Measurements from ENCODE around the gene IRS4.

The IRS4 gene

DNA sequence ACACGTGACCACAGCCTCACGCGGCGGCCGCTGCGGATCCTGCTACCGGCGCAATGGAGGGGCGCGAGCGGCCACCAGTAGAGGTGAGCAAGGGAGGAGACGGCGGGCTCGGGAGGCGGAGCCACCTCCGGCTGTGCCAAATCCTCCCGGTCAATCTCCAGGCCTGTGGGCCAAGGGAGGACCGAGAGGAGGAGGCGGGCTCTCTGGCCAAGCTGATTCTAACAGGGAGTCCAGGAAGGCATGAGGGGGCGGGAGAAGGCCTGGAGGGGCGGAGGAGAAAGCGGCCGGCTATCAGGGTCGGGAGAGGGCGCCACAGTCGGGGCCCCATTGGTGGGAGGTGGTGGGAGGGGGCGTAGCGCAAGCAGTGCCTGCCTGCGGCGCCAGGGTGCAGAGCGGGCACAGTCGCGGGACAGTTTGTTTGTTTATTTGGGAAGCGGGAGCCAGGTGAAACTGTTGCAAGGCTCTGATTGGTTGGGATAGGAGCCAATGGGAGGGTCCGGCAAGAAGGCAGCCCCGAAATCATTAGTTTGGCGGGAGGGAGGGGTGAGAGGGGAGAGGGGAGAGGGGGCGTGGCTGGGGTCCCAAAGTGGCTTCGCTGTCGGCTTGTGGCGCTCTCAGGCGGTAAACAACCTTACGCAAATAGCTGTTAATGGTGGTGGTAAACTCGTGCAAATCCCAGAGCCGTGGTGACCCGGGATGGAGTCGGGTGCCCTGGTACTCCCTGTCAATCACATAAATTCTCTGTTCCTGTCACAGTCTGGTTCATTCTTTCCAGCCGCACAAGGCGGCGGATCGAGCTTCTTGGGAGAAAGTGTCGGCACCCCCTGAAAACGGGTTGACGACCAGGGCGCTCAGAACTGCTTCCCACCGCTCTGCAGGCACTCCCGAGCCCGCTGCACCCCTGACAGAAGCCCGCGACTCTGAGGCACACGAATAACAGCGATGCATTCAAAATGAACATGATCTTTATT lies at the start of gene IRS4:
IRS4 (minus strand) TSS at position 55 of the 971 bp plus-strand sequence.
- no peak for DNase-seq (ENCODE audit: low read depth in 2 of 2)

DNA sequence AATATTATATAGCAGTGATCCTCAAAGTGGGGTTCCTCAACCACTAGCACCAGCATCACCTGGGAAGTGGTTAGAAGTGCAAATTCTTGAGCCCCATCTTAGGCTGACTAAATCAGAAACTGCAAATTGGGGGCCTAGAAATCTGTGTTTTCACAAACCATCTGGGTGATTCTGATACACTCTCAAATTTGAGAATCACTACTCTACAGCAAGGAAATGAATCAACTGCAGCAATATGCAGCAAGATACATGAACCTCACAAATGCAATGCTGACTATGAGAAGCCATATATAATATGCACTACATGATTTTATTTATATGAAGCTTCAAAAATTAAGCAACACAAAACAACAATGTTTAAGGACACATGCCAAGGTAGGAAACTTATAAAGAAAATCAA lies 36.2 kb upstream of the IRS4 start:
- no peak for DNase-seq (ENCODE audit: low read depth in 2 of 2)

- DNase-seq (ENCODE audit: low read depth in 2 of 2): no peak
Measured at GRCh38 chrX:108763559-108763958, 27.2 kb upstream of the IRS4 start.

- no peak for DNase-seq (ENCODE audit: low read depth in 2 of 2)
Measured at GRCh38 chrX:108740299-108740774, 4.0 kb upstream of the IRS4 start.

DNA sequence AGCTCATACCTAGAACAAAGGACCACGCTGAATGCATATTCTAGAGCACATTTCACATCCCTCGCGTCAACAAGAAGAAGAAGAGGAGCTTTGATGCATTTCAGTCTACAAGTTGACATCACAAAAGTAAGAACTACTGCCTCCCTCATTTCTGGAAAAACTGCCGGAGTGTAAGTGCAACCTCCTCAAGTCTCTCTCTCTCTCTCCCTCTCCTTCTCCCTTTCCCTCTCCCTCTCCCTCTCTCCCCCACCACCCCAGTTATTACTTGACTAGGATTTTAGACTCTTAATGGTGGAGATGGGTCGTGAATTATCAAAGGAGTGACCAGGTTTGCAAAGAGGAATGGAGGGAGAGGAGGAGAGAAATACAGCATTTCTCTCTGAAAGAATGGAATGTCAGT lies 1.4 kb upstream of the IRS4 start:
- no peak for DNase-seq (ENCODE audit: low read depth in 2 of 2)

- DNase-seq (ENCODE audit: low read depth in 2 of 2): no peak
Measured at GRCh38 chrX:108735679-108736508, 469 bp downstream of the IRS4 start.

DNA sequence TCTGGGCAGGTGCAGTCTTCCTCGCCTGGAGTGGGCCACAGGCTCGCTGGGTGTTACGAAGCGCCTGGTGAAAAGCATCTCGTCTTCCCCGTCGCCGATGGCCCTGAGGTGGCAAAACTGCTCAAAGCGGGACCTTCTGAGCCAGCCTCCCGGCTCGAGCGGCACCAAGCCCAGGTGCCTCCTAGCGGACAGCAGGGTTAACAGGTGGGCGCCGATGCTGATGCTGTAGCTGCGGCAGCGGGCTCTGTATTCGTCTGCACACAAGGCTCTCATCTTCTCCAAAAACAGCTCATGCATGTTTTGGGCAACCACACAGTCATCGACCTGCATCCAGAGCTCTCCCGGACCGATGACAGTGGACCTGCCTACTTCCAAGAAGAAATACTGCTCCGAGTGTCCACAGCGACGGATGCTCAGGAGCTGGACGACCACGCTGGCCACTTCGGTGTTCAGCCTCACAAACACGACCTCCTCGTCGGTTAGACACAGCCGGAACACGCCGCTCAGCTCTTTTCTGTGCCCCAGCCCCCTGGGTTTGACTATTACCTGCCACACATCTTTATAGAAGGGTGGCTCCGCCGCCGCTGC lies 1.2 kb downstream of the IRS4 start:
- no peak for DNase-seq (ENCODE audit: low read depth in 2 of 2)

GRCh38 chrX:108734426-108734825 lies 1.9 kb downstream of the IRS4 start:
- DNase-seq (ENCODE audit: low read depth in 2 of 2): no peak

GRCh38 chrX:108732630-108733321 lies 3.6 kb downstream of the IRS4 start:
- DNase-seq (ENCODE audit: low read depth in 2 of 2): no peak

GRCh38 chrX:108731153-108731552 lies 5.2 kb downstream of the IRS4 start:
- no peak for DNase-seq (ENCODE audit: low read depth in 2 of 2)

GRCh38 chrX:108726748-108727147 lies 9.6 kb downstream of the IRS4 start:
- DNase-seq (ENCODE audit: low read depth in 2 of 2): no peak

DNA sequence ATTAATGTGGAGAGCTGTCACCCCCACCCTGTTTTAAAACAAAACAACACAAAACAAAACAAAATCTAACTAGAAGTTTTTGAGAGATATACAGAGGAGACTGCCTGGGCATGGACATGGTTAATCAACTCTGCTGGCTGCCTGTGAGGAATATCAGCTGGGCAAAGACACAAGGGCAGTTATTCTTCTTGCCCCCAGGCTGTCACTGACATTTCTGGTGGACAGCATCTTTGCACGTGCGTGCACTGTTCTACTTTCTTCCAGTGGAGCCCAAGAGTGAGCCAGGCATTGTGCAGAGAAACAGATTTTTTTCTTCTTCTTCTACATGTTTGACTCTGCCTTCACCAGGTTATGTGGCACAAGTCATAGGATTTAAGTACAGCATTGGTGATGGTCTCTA lies 13.8 kb downstream of the IRS4 start:
- DNase-seq (ENCODE audit: low read depth in 2 of 2): no peak

DNA sequence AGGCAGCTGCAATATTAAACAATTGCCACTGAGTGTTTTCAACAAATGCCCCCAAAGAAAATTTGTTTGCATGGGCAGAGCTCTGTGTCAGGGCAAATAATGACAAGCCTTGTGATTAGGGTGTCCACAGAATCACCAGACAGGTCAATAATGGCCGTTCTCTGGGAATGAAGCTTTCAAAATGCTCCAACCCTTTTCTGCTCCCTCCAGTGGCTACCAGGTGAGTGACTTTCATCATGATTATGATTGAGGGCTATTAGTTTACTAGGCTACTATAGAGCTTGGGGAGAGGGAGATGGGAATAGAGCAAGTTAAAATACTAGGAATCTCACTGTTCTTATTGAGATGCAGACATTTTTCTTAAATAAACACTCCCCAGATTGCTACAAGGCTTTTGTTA lies 23.5 kb downstream of the IRS4 start:
- no peak for DNase-seq (ENCODE audit: low read depth in 2 of 2)

GRCh38 chrX:108704839-108705238 lies 31.5 kb downstream of the IRS4 start:
- no peak for DNase-seq (ENCODE audit: low read depth in 2 of 2)

- no peak for DNase-seq (ENCODE audit: low read depth in 2 of 2)
Measured at GRCh38 chrX:108702530-108702929, 33.8 kb downstream of the IRS4 start.

- DNase-seq (ENCODE audit: low read depth in 2 of 2): no peak
Measured at GRCh38 chrX:108701633-108702032, 34.7 kb downstream of the IRS4 start.

GRCh38 chrX:108699368-108699767 lies 37.0 kb downstream of the IRS4 start:
- no peak for DNase-seq (ENCODE audit: low read depth in 2 of 2)

DNA sequence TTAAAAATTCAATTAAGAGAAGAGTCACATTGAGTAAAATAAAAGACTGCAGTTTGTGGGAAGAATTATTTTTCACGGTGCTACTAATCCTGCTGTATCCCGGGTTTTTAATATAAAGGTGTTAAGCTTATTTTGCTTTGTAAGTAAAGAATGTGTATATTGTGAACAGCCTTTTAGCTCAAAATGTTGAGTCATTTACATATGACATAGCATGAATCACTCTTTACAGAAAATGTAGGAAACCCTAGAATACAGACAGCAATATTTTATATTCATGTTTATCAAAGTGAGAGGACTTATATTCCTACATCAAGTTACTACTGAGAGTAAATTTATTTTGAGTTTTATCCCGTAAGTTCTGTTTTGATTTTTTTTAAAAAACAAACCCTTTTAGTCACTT lies 39.7 kb downstream of the IRS4 start:
- DNase-seq (ENCODE audit: low read depth in 2 of 2): no peak

Data from stimulated activated CD8-positive, alpha-beta memory T cell treated with anti-CD3 and anti-CD28 coated beads, Interleukin-15, amount 100 ng/mL, for 48 hours (primary cell).